SK-N-SH treated with all-trans-retinoic acid at 6 μM for 48 hours (cell line): ENCODE data around the gene ELP1.

Source experiments
- ATAC-seq: fragments of 200-7000 bp; cut with Tn5 transposase; 3 replicates; pipeline ENCODE4 v1.9.1; 2020; ENCODE audit warnings: mild to moderate bottlenecking, moderate library complexity
- ARNTL ChIP-seq: fragments of 450-650 bp; formaldehyde crosslinking; IDR thresholded peaks from 2 replicates; pipeline ENCODE4 v1.5.0; 2020; ENCODE audit warnings: low read depth, mild to moderate bottlenecking, moderate library complexity, borderline replicate concordance
- BACH2 ChIP-seq: fragments of 250-450 bp; sonication (Bioruptor Pico); IDR thresholded peaks from 2 replicates; pipeline ENCODE4 v1.9.0; 2021; ENCODE audit warnings: mild to moderate bottlenecking, borderline replicate concordance
- CSDC2 ChIP-seq: fragments of 250-450 bp; sonication (Bioruptor Pico); IDR thresholded peaks from 2 replicates; pipeline ENCODE4 v1.5.0; 2020; ENCODE audit warnings: mild to moderate bottlenecking, moderate library complexity
- ESRRG ChIP-seq: fragments of 250-450 bp; sonication (Bioruptor Pico); IDR thresholded peaks from 2 replicates; pipeline ENCODE4 v1.6.1; 2021; ENCODE audit warnings: mild to moderate bottlenecking
- ISL1 ChIP-seq: fragments of 250-450 bp; sonication (Bioruptor Pico); IDR thresholded peaks from 2 replicates; pipeline ENCODE4 v2.1.2; 2022; ENCODE audit warnings: mild to moderate bottlenecking, moderate library complexity
- OSR1 ChIP-seq: fragments of 250-450 bp; sonication (Bioruptor Pico); IDR thresholded peaks from 2 replicates; pipeline ENCODE4 v1.8.0; 2022; ENCODE audit warnings: moderate library complexity, mild to moderate bottlenecking, inconsistent platforms
- PPARA ChIP-seq: fragments of 250-450 bp; sonication (Bioruptor Pico); IDR thresholded peaks from 2 replicates; pipeline ENCODE4 v1.5.0; 2020; ENCODE audit warnings: mild to moderate bottlenecking, borderline replicate concordance
- RARB ChIP-seq: fragments of 250-450 bp; sonication (Bioruptor Pico); IDR thresholded peaks from 2 replicates; pipeline ENCODE4 v1.8.0; 2021; ENCODE audit warnings: mild to moderate bottlenecking, moderate library complexity
- SNAI2 ChIP-seq: fragments of 250-450 bp; sonication (Bioruptor Pico); IDR thresholded peaks from 2 replicates; pipeline ENCODE4 v1.5.0; 2020; ENCODE audit warnings: mild to moderate bottlenecking, moderate library complexity
- TCF4 ChIP-seq: fragments of 250-450 bp; sonication (Bioruptor Pico); IDR thresholded peaks from 2 replicates; pipeline ENCODE4 v1.8.0; 2021; ENCODE audit warnings: mild to moderate bottlenecking, moderate library complexity, borderline replicate concordance
- TOX ChIP-seq: fragments of 250-450 bp; sonication (Bioruptor Pico); IDR thresholded peaks from 2 replicates; pipeline ENCODE4 v1.8.0; 2021; ENCODE audit warnings: mild to moderate bottlenecking, moderate library complexity, borderline replicate concordance
- ZFP3 ChIP-seq: fragments of 250-450 bp; sonication (Bioruptor Pico); IDR thresholded peaks from 2 replicates; pipeline ENCODE4 v1.5.0; 2020; ENCODE audit warnings: mild to moderate bottlenecking, moderate library complexity
- ZFP30 ChIP-seq: fragments of 450-650 bp; formaldehyde crosslinking; IDR thresholded peaks from 2 replicates; pipeline ENCODE4 v1.5.0; 2022; ENCODE audit warnings: mild to moderate bottlenecking, moderate library complexity
- ZNF565 ChIP-seq: fragments of 450-650 bp; formaldehyde crosslinking; conservative IDR thresholded peaks from 2 replicates; pipeline ENCODE4 v1.5.0; 2020; ENCODE audit warnings: low read depth, mild to moderate bottlenecking, moderate library complexity
- ZNF70 ChIP-seq: fragments of 450-650 bp; formaldehyde crosslinking; IDR thresholded peaks from 2 replicates; pipeline ENCODE4 v1.5.0; 2020; ENCODE audit warnings: mild to moderate bottlenecking, moderate library complexity
- ZNF8 ChIP-seq: fragments of 450-650 bp; formaldehyde crosslinking; IDR thresholded peaks from 2 replicates; pipeline ENCODE4 v1.5.0; 2020; ENCODE audit warnings: mild to moderate bottlenecking, moderate library complexity
- TF ChIP-seq, protein P1 (sequence below): fragments of 250-450 bp; sonication (Bioruptor Pico); IDR thresholded peaks from 2 replicates; pipeline ENCODE4 v1.5.0; 2020; ENCODE audit warnings: mild to moderate bottlenecking, moderate library complexity
- TF ChIP-seq, protein P2 (sequence below): fragments of 250-450 bp; sonication (Bioruptor Pico); IDR thresholded peaks from 2 replicates; pipeline ENCODE4 v1.5.1; 2021; ENCODE audit warnings: mild to moderate bottlenecking, moderate library complexity
- TF ChIP-seq, protein P3 (sequence below): fragments of 250-450 bp; sonication (Bioruptor Pico); IDR thresholded peaks from 2 replicates; pipeline ENCODE4 v1.8.0; 2021; ENCODE audit warnings: low read depth, mild to moderate bottlenecking, moderate library complexity, borderline replicate concordance
- TF ChIP-seq, protein P4 (sequence below): fragments of 250-450 bp; sonication (Bioruptor Pico); IDR thresholded peaks from 2 replicates; pipeline ENCODE4 v1.5.1; 2020; ENCODE audit warnings: low read depth, mild to moderate bottlenecking, moderate library complexity

Gene ELP1

DNA sequence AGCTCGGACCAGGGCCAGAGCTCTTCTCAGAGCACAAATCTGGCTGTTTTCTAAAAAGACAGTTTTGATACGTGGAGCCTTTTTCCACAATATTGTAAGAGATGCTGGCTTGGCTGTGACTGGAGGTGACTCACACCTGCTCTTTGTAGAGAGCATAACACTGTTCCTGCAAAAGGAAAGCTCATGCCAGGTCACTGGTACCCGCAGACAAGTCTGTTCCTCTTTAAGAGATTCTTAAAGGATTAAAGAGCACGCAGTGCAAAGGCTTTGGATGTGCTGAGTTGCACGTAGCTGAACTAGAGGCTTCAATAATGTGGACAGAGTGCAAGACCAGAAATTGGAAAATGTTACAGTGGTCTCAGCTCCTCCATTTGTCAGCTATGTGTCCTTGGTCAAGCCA lies 97.1 kb downstream of the ELP1 start (continued):
- TF ChIP-seq, protein P1, sequence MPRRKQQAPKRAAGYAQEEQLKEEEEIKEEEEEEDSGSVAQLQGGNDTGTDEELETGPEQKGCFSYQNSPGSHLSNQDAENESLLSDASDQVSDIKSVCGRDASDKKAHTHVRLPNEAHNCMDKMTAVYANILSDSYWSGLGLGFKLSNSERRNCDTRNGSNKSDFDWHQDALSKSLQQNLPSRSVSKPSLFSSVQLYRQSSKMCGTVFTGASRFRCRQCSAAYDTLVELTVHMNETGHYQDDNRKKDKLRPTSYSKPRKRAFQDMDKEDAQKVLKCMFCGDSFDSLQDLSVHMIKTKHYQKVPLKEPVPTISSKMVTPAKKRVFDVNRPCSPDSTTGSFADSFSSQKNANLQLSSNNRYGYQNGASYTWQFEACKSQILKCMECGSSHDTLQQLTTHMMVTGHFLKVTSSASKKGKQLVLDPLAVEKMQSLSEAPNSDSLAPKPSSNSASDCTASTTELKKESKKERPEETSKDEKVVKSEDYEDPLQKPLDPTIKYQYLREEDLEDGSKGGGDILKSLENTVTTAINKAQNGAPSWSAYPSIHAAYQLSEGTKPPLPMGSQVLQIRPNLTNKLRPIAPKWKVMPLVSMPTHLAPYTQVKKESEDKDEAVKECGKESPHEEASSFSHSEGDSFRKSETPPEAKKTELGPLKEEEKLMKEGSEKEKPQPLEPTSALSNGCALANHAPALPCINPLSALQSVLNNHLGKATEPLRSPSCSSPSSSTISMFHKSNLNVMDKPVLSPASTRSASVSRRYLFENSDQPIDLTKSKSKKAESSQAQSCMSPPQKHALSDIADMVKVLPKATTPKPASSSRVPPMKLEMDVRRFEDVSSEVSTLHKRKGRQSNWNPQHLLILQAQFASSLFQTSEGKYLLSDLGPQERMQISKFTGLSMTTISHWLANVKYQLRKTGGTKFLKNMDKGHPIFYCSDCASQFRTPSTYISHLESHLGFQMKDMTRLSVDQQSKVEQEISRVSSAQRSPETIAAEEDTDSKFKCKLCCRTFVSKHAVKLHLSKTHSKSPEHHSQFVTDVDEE (CRISPR knock-in tag) = no peak
- TF ChIP-seq ZNF565 (CRISPR knock-in tag) = no peak
- TF ChIP-seq, all 23 proteins: peak for 0

DNA sequence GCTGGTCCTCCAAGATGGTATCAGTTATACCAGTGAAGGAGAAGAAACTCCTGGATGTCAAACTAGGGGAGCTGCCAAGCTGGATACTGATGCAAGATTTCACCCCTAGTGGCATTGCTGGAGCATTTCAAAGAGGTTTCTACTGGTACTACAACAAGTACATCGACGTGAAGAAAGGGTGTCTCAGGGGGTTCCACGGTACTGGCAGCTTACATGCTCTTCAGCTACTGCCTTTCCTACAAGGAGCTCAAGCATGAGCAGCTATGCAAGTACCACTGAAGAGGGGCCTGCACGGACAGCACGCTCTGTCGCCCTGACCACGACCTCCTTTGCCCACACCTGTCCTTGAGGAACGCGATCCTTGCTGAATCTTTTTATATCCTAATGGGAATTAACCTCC lies 97.6 kb downstream of the ELP1 start:
- ATAC-seq = no peak
- TF ChIP-seq CSDC2 (no peak), ZFP30 (CRISPR knock-in tag) (no peak), ZNF8 (CRISPR knock-in tag) (no peak), ZFP3 (CRISPR knock-in tag) (no peak), RARB (no peak), ISL1 (CRISPR knock-in tag) (no peak)
- TF ChIP-seq, protein P2, sequence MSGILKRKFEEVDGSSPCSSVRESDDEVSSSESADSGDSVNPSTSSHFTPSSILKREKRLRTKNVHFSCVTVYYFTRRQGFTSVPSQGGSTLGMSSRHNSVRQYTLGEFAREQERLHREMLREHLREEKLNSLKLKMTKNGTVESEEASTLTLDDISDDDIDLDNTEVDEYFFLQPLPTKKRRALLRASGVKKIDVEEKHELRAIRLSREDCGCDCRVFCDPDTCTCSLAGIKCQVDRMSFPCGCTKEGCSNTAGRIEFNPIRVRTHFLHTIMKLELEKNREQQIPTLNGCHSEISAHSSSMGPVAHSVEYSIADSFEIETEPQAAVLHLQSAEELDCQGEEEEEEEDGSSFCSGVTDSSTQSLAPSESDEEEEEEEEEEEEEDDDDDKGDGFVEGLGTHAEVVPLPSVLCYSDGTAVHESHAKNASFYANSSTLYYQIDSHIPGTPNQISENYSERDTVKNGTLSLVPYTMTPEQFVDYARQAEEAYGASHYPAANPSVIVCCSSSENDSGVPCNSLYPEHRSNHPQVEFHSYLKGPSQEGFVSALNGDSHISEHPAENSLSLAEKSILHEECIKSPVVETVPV (CRISPR knock-in tag) = no peak
- TF ChIP-seq, protein P3, sequence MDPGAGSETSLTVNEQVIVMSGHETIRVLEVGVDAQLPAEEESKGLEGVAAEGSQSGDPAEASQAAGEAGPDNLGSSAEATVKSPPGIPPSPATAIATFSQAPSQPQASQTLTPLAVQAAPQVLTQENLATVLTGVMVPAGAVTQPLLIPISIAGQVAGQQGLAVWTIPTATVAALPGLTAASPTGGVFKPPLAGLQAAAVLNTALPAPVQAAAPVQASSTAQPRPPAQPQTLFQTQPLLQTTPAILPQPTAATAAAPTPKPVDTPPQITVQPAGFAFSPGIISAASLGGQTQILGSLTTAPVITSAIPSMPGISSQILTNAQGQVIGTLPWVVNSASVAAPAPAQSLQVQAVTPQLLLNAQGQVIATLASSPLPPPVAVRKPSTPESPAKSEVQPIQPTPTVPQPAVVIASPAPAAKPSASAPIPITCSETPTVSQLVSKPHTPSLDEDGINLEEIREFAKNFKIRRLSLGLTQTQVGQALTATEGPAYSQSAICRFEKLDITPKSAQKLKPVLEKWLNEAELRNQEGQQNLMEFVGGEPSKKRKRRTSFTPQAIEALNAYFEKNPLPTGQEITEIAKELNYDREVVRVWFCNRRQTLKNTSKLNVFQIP (CRISPR knock-in tag) = no peak
- TF ChIP-seq, all 23 proteins: peak for 0

DNA sequence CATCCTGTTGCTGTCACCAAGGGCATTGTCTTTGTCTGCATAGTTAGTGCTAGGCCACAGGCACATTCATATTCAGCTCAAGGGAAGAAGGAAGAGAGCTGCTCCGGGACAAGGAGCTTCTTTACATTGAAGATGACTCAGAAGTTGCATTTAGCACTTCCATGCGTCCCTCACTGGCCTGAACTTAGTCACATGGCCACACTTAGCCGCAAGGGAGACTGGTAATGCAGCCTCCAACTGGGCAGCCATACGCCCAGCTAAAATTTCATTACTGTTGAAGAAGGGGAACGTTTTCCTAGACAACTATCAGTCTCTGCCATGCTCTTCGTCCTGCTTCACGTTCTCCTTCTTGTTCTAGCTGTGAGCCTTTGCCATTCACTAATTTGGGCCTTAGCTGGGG lies 98.1 kb downstream of the ELP1 start:
- TF ChIP-seq PPARA (no peak), SNAI2 (CRISPR knock-in tag) (no peak), ZFP30 (CRISPR knock-in tag) (no peak), TOX (no peak), ARNTL (CRISPR knock-in tag) (no peak), TCF4 (CRISPR knock-in tag) (no peak), CSDC2 (no peak), ZNF8 (CRISPR knock-in tag) (no peak), BACH2 (no peak), OSR1 (CRISPR knock-in tag) (no peak), ESRRG (CRISPR knock-in tag) (no peak), ZNF70 (no peak)
- TF ChIP-seq, protein P4, sequence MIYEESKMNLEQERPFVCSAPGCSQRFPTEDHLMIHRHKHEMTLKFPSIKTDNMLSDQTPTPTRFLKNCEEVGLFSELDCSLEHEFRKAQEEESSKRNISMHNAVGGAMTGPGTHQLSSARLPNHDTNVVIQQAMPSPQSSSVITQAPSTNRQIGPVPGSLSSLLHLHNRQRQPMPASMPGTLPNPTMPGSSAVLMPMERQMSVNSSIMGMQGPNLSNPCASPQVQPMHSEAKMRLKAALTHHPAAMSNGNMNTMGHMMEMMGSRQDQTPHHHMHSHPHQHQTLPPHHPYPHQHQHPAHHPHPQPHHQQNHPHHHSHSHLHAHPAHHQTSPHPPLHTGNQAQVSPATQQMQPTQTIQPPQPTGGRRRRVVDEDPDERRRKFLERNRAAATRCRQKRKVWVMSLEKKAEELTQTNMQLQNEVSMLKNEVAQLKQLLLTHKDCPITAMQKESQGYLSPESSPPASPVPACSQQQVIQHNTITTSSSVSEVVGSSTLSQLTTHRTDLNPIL (CRISPR knock-in tag) = no peak
- TF ChIP-seq, protein P3 (CRISPR knock-in tag) = no peak
- TF ChIP-seq, protein P2 (CRISPR knock-in tag) = no peak
- ATAC-seq = no peak
